WTC11 (cell line): Measurements from ENCODE around the gene SHMT1.
"Not testable (repeated sequence)": the region's sequence is repeated elsewhere in the genome, so short reads cannot be mapped to it uniquely, and the experiment has no call there.

Experiments
- CBFB ChIP-seq: sonication (generic); formaldehyde crosslinking; IDR thresholded peaks from 2 replicates; pipeline ENCODE4 v1.8.1; 2022; ENCODE audit warnings: mild to moderate bottlenecking, low read depth, missing genetic modification reagents
- CTCF ChIP-seq: fragments of 200-600 bp; IDR thresholded peaks from 2 replicates; pipeline ENCODE4 v1.8.0; 2022; ENCODE audit warnings: antibody characterized with exemption
- JUN ChIP-seq: sonication (generic); formaldehyde crosslinking; IDR thresholded peaks from 2 replicates; pipeline ENCODE4 v1.8.0; 2023; ENCODE audit warnings: mild to moderate bottlenecking, missing genetic modification reagents
- NR2C2 ChIP-seq: sonication (generic); formaldehyde crosslinking; IDR thresholded peaks from 2 replicates; pipeline ENCODE4 v1.8.0; 2022; ENCODE audit warnings: mild to moderate bottlenecking, missing genetic modification reagents
- SMAD3 ChIP-seq: sonication (generic); formaldehyde crosslinking; IDR thresholded peaks from 2 replicates; pipeline ENCODE4 v1.8.0; 2022; ENCODE audit warnings: missing genetic modification reagents, mild to moderate bottlenecking, borderline replicate concordance
- TCF7 ChIP-seq: sonication (generic); formaldehyde crosslinking; IDR thresholded peaks from 2 replicates; pipeline ENCODE4 v1.8.0; 2022; ENCODE audit warnings: mild to moderate bottlenecking, low read depth, missing genetic modification reagents, moderate library complexity
- USF2 ChIP-seq: sonication (generic); formaldehyde crosslinking; IDR thresholded peaks from 2 replicates; pipeline ENCODE4 v1.8.1; 2023; ENCODE audit warnings: mild to moderate bottlenecking, missing genetic modification reagents, moderate library complexity
- ZNF219 ChIP-seq: sonication (generic); formaldehyde crosslinking; IDR thresholded peaks from 2 replicates; pipeline ENCODE4 v1.8.0; 2023; ENCODE audit warnings: missing genetic modification reagents, mild to moderate bottlenecking, borderline replicate concordance

GRCh38 chr17:18408906-18409305 is 45.6 kb upstream of the SHMT1 start:
- TF ChIP-seq CBFB (CRISPR knock-in tag); CTCF; USF2 (CRISPR knock-in tag); ZNF219 (CRISPR knock-in tag); SMAD3; TCF7; NR2C2 (CRISPR knock-in tag); JUN: not testable (repeated sequence)
